HPDE6-E6E7 (cell line): ENCODE data around the gene CACNA1E.
"Not testable (repeated sequence)": the region's sequence is repeated elsewhere in the genome, so short reads cannot be mapped to it uniquely, and the experiment has no call there.

ENCODE experiments used
- DNase-seq: peaks from one replicate; pipeline ENCODE4 v3.0.0; 2011; ENCODE audit warnings: missing footprints; ENCODE audit errors: extremely low spot score

CACNA1E gene

DNA sequence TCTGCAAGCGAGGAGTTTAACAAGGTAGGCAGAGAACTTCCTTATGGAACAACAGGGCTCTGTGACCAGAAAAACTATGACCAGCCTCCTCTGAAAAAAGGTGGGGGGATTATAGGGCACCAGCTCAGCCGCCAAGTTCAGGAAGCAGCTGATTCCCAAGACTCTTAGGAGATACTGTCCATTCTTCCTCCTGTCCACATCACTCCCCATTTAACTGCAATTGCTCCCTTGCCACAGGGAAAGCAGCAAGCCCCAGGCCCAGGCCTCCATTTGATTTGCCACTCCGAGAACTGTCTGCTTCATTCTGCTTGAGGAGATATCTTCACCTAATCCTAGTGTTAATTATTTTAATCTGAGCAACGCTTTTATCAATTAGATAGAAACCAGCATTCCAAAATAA, 323.9 kb downstream of the CACNA1E start:
- no peak for DNase-seq

DNA sequence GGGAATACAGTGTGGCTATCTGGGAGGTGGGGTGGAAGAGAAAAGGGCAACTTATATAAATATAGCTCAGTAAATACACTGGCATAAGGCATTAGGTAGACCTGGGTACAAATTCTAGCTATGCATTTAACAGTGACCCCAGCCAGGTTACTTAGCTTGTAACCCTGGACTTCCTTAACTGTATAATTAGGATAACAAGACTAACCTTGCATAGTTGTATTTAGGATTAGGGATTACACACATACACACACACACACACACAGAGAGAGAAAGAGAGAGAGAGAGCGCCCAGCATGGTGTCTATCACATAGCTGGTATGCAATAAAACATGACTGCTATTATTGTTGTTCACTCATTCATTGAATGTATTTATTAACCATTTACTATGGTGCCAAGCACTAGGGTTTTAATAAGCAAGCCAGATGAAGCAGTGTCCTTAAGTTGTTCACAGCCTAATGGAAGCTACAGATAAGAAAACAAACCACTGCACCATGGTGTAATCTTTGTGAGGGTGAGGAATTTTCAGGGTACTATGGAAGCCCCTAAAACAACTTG, 326.8 kb downstream of the CACNA1E start:
- no peak for DNase-seq

DNA sequence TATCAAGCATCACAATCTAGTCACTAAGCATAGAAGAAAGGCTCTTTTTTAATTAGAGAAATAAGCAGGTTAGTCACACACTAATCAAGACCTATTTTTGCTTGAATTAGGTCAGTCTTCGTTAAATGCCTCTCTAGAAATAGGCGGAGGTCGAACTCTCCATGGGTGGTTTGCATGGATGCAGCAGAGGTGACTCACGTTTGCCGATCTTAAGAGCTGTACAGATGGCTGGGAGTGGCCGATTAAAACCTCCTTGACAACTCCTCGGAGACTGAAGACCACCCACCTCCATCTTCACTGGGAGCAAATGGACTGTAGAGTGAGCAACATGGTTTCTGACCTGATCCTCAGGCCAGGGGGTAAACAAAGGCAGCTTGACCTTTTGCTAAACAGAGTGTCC, 328.9 kb downstream of the CACNA1E start:
- no peak for DNase-seq

DNA sequence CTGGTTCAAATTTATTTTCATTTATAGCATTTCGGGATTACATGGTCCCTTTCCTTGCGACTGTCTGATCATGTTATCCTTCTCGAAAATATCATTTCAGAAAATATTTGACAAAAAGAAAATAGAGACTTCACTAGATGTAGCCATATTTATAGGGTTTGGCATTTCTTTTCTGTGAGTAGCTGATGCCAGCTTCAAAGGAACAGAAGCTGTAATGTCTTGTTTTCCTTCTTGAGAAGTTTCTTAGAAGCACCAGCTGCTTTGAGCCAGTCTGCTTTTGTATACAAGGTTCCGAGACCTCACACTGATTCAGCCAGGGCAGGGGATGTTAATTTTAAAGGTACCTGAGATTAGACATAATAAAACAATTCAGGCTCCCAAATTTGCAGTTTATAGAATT, 329.9 kb downstream of the CACNA1E start:
- no peak for DNase-seq

DNA sequence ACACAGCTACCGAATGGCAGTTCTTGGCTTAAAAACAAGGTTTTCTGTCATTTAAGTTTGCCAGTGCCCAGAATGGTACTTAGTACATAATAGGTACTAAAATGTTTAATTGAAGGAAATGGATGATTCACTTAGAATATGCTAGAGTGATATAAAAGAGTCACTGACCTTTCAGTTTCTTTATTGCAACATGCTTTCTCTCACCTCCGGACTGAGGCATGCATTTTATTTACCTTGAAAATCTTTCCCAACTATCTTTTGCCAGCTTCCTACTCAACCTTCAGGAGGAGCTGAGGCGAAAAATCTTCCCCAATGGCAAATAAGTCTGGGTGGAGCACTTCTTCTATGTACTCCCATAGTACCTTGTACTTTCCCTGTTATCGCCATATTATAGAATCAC, 333.3 kb downstream of the CACNA1E start:
- DNase-seq: no peak

DNA sequence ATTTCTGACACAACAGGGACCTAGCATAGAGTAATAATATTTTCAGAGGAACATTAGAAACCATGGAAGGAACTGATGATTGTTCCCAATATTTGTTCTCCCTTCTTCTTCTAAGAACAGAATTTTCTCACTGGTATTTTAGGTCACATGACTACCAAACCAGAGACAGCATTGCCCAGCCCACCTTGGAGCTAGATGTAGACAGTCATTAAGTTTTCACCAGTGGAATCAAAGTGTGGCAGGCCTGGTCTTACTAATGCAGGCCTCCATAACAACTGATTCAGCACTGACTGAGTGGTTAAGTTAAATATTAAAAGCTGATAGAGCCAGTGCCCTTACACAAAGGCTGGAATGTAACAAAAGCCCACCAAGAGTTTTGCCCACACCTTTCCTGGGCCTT, 333.8 kb downstream of the CACNA1E start:
- no peak for DNase-seq

DNA sequence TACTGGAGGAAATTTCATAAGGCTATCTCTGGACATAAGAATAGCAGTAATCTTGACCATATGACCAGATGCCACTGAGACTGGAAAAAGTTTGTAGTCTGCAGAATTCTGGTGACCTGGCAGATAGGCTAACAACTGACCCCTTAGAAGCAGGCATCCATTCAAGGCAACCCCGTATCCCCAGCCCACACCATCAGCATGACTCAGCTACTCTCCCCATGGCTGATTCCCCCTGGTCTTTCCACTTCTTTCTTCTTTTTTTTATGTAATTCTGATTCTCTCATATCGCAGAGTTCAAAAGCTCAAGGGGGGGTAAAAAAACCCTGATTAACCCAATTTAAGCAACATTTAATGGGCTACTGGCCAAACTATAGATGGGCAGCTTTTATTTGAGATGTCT, 335.1 kb downstream of the CACNA1E start:
- DNase-seq: no peak

DNA sequence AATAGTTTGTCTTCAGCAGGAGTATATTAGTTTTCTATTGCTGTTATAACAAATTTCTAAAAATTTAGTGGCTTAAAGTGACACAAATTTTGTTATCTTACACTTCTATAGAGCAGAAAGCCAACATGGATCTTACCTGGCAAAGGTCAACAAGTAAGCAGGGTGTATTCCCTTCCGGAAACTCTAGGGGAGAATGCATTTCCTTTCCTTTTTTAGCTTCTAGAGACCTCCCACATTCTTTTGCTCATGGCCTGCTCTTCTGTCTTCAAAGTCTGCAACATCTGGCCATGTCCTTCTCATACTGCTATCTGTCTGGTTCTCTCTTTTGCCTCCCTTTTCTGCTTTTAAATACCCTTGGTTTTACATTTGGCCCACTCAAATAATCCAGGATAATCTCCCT, 335.6 kb downstream of the CACNA1E start:
- no peak for DNase-seq

DNA sequence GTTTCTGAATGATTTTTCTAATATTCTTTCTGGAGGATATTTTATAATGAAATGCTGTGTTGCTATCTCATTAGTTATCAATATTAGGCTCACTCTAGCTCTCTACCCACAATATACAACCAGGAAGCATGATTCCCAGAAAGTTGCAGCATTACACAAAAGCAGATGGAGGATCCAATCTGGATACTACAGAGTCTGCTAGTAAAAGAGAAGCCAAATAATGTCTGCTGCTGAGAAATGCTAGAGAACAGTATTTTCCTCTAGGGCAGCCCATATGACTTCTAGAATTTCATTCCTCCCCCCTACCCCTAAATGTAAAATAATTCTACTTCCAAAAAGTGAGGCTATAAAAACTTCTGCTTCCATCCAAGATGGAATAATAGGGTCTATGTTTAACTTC, 338.4 kb downstream of the CACNA1E start:
- no peak for DNase-seq

DNA sequence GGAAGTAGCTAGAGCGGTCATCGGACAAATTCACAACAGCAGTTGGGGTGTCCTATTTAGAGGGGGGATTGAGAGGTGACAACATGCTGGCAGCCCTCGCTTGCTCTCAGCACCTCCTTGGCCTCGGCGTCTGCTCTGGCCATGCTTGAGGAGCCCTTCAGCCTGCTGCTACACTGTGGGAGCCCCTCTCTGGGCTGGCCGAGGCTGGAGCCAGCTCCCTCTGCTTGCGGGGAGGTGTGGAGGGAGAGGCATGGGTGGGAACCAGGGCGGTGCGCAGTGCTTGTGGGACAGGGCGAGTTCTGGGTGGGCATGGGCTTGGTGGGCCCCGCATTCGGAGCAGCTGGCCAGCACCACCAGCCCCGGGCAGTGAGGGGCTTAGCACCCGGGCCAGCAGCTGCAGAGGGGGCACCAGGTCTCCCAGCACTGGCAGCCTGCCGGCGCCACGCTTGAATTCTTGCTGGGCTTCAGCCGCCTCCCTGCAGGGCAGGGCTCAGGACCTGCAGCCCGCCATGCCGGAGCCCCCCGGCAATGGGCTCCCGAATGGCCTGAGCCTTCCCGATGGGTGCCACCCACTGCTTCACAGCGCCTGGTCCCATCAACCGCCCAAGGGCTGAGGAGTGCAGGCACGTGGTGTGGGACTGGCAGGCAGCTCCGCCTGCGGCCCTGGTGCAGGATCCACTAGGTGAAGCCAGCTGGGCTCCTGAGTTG, 349.0 kb downstream of the CACNA1E start:
- not testable (repeated sequence) for DNase-seq

DNA sequence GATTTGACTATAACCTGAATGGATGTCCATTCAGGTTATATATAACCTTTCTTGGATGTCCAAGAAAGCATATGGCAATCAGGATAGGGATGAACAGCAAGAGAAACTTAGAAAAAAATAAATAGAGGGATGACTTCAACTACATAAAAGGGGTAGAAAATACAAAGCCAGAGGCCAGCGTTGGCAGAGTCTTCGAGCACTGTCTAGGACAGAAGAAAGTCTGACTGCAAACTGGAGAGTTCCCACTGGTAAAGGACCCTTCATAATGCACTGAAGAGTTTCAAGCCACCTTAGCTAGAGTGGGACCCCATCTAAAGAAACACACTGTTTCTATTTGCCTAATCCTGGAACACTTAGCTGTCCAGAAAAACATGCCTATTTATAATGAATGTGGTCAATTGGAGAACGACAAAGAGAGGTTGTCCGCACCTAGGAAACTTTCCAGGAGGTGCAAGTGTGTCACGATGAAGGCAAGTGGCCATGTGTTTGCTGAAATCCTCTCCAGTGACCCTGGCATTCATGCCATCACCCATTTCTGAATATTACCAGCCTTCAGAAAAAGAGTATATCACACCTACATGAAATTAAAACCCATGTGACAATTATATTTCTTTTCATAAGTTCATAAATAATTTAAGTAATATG, 362.8 kb downstream of the CACNA1E start:
- DNase-seq: no peak

DNA sequence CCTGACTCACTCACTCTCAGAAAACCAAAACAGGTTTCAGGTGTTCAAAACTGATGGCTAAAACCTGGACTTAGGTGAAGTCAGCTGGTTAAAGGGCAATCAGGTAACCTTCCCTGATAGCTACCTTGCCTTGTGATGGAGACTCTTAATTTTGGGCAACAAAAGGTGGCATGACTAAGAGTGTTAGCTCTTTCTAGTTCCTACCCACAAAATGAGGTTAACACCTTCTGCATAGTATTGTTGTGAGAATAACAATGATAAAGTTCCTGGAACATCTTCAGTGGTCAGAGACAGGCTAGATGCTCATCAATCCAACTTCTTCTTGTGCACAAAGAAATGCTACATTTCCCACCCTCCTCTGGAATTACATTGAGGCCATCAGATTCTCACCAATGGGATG, 363.4 kb downstream of the CACNA1E start:
- no peak for DNase-seq

DNA sequence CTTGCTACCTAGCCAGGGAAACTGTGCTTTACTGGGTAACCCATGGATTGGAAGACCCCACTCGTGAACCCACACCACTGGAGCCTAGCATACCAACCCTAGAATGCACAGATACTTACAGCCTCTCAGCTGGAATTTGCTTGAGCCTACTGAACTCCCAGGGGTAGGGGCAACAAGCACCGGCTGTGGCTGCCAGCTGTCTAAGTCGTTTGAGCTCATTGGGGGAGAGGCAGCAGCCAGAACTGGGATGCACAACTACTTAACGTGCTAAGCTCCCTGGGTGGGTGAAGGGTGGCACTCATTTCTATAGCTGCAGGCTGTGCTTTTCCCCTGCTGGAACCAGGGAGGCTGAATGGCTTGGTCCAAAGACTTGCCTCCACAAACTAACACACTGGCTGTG, 365.8 kb downstream of the CACNA1E start:
- no peak for DNase-seq

DNA sequence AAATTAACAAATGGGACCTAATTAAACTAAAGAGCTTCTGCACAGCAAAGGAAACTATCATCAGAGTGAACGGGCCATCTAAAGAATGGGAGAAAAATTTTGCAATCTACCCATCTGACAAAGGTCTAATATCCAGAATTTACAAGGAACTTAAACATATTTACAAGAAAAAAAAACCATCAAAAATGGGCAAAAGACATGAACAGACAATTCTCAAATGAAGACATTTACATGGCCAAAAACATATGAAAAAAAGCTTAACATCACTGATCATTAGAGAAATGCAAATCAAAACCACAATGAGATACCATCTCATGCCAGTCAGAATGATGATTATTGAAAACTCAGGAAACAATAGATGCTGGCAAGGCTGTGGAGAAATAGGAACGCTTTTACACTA, 370.9 kb downstream of the CACNA1E start:
- not testable (repeated sequence) for DNase-seq

DNA sequence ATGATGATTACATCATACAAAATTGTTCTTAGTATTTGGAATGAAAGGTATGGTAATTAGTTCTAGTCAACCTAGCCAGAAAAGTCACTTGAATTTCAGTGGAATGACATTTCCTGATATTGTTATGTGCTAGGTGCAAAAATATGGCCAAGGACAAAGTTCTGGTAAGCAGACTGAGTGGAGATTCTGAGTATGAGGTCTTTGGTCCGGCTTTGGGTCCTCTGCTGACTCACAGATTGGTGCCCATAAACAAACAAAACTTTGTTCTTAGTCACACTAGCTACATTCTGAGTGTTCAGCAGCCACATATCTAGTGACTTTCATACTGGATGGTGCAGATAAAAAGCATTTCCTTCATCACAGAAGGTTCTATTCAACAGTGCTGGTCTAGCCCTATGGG, 372.1 kb downstream of the CACNA1E start:
- no peak for DNase-seq
